IMR-90 (cell line): ENCODE results near the gene BNIP5.

Experiments
- FOS ChIP-seq: fragments of 150-350 bp; IDR thresholded peaks from 2 replicates; pipeline ENCODE4 v1.6.1; 2016; ENCODE audit warnings: low read depth, low read length
- MAFK ChIP-seq: IDR thresholded peaks from 2 replicates; pipeline ENCODE4 v1.6.1; 2012; ENCODE audit warnings: low read depth, low read length, improper control_type of control experiment

DNA sequence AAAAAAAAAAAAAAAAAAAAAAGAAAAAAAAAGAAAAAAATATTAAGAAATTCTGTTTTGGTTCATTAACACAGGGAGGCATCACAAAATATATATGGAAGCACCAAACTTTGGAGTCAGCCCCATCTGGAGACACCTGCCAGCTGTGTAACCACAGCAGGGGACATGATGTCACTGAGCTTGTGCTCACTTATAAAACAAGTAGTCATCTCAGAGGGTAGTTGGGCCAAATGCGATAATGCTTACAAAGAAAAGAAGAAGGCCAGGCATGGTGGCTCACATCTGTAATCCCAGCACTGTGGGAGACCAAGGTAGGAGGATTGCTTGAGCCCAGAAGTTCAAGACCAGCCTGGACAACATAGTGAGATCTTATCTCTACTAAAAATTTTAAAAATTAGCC is 1.1 kb upstream of the BNIP5 start:
- TF ChIP-seq MAFK (no peak), FOS (no peak)
